HG02840 (cell line): Measurements from ENCODE around the gene SLC51A.

Experiments
- ATAC-seq: cut with Tn5 transposase; IDR thresholded peaks from one replicate; pipeline ENCODE4 v1.9.1; 2021; ENCODE audit warnings: mild to moderate bottlenecking, moderate library complexity, moderate number of reproducible peaks; ENCODE audit not compliant: unreplicated experiment, low FRiP score

The SLC51A gene

DNA sequence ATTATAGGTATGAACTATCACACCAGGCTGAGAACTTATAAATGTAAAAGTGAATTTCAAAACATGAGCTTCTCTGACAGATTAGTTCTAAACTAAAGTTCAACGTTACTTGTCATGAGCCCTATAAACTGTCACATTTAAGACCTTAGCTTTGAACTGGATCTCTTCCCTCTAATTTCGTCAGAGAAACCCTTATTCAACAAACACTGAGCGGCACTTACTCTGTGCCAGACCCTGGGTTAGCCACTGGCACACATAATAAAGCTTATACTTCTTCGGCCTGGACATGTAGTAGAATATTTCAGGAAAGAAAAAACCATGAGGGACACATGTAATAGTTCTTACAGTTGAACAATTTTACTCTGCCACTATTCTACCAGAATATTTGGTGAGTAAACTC lies 65.6 kb downstream of the SLC51A start:
- ATAC-seq = no peak
